Activated naive CD8-positive, alpha-beta T cell treated with anti-CD3 and anti-CD28 coated beads, Interleukin-2, amount 50 U/mL, for 24 hours (primary cell): ENCODE measurements around the gene AAR2.

Source experiments
- ATAC-seq: fragments of 150-1000 bp; cut with Tn5 transposase; one replicate; pipeline ENCODE4 v1.10.0; 2021
- DNase-seq: peaks from one replicate; pipeline ENCODE4 v3.0.0; 2021
- H3K27ac Mint-ChIP-seq: one replicate; pipeline ENCODE4 v1.8.0; 2021; ENCODE audit warnings: mild to moderate bottlenecking, mixed read lengths
- H3K27me3 Mint-ChIP-seq: one replicate; pipeline ENCODE4 v1.8.0; 2021; ENCODE audit warnings: mixed read lengths
- H3K36me3 Mint-ChIP-seq: one replicate; pipeline ENCODE4 v1.8.0; 2021; ENCODE audit warnings: low read depth, mixed read lengths
- H3K4me1 Mint-ChIP-seq: one replicate; pipeline ENCODE4 v1.8.0; 2021; ENCODE audit warnings: mixed read lengths
- H3K4me3 Mint-ChIP-seq: one replicate; pipeline ENCODE4 v1.8.0; 2021; ENCODE audit warnings: mild to moderate bottlenecking, moderate library complexity, mixed read lengths
- H3K9me3 Mint-ChIP-seq: one replicate; pipeline ENCODE4 v1.8.0; 2021; ENCODE audit warnings: mixed read lengths

The AAR2 gene

GRCh38 chr20:36260316-36260715 lies 24.0 kb downstream of the AAR2 start:
- ATAC-seq (no peak), DNase-seq (no peak)
- H3K9me3 Mint-ChIP-seq, result no peaks in the 10 kb centered on the region
- no peaks in the 10 kb centered on the region for H3K27me3 Mint-ChIP-seq
- H3K4me3 Mint-ChIP-seq, result no peak overlapping the region
- H3K4me1 Mint-ChIP-seq, result no peaks in the 10 kb centered on the region
- H3K36me3 Mint-ChIP-seq, result peaks cover 13% of the 10 kb centered on the region
- H3K27ac Mint-ChIP-seq, result no peak overlapping the region

- DNase-seq (no peak), ATAC-seq (no peak)
- Mint-ChIP-seq H3K9me3 (no peaks in the 10 kb centered on the region), H3K4me3 (no peak overlapping the region), H3K36me3 (peaks cover 4% of the 10 kb centered on the region), H3K27ac (no peak overlapping the region), H3K4me1 (no peaks in the 10 kb centered on the region), H3K27me3 (no peaks in the 10 kb centered on the region)
These were observed 25.3 kb downstream of the AAR2 start for GRCh38 chr20:36261389-36262105.

DNA sequence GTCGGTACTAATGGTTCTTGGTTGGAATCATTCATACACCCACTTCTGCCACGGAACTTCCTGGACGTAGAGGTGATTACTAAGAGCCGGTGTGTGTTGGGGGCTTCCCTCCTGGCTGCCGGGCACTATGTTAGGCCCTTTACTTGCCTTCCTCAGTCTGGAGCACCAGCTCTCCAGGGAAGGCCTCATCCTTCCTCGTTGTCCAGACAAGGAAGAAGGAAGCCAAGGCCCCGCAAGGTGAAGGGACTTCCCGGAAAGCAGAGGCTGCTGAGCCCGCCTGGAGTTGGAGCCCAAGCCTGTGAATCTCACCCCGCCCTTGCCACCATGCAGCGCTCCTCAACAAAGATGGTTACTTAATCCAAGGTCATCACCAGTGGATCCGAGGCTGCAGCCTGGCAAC lies 26.2 kb downstream of the AAR2 start:
- Mint-ChIP-seq H3K27me3 (no peaks in the 10 kb centered on the region), H3K4me3 (no peak overlapping the region), H3K27ac (no peak overlapping the region), H3K36me3 (no peaks in the 10 kb centered on the region), H3K9me3 (no peaks in the 10 kb centered on the region), H3K4me1 (no peaks in the 10 kb centered on the region)
- ATAC-seq (no peak), DNase-seq (no peak)

- ATAC-seq, result no peak
- Mint-ChIP-seq H3K27me3 (no peaks in the 10 kb centered on the region), H3K4me1 (no peaks in the 10 kb centered on the region), H3K27ac (no peak overlapping the region), H3K4me3 (no peak overlapping the region), H3K9me3 (no peaks in the 10 kb centered on the region), H3K36me3 (no peaks in the 10 kb centered on the region)
- DNase-seq, result no peak
These were observed 28.4 kb downstream of the AAR2 start for GRCh38 chr20:36264426-36265246.

- Mint-ChIP-seq H3K27me3 (no peaks in the 10 kb centered on the region), H3K27ac (no peak overlapping the region), H3K36me3 (no peaks in the 10 kb centered on the region), H3K9me3 (no peaks in the 10 kb centered on the region), H3K4me3 (no peak overlapping the region), H3K4me1 (no peaks in the 10 kb centered on the region)
- ATAC-seq (no peak), DNase-seq (no peak)
These were observed 29.9 kb downstream of the AAR2 start for GRCh38 chr20:36266189-36266588.

GRCh38 chr20:36267605-36268381 lies 31.5 kb downstream of the AAR2 start:
- DNase-seq, result no peak
- H3K36me3 Mint-ChIP-seq, result no peaks in the 10 kb centered on the region
- no peak for ATAC-seq
- H3K27ac Mint-ChIP-seq, result no peak overlapping the region
- H3K4me1 Mint-ChIP-seq, result no peaks in the 10 kb centered on the region
- H3K9me3 Mint-ChIP-seq, result no peaks in the 10 kb centered on the region
- no peak overlapping the region for H3K4me3 Mint-ChIP-seq
- H3K27me3 Mint-ChIP-seq, result no peaks in the 10 kb centered on the region

DNA sequence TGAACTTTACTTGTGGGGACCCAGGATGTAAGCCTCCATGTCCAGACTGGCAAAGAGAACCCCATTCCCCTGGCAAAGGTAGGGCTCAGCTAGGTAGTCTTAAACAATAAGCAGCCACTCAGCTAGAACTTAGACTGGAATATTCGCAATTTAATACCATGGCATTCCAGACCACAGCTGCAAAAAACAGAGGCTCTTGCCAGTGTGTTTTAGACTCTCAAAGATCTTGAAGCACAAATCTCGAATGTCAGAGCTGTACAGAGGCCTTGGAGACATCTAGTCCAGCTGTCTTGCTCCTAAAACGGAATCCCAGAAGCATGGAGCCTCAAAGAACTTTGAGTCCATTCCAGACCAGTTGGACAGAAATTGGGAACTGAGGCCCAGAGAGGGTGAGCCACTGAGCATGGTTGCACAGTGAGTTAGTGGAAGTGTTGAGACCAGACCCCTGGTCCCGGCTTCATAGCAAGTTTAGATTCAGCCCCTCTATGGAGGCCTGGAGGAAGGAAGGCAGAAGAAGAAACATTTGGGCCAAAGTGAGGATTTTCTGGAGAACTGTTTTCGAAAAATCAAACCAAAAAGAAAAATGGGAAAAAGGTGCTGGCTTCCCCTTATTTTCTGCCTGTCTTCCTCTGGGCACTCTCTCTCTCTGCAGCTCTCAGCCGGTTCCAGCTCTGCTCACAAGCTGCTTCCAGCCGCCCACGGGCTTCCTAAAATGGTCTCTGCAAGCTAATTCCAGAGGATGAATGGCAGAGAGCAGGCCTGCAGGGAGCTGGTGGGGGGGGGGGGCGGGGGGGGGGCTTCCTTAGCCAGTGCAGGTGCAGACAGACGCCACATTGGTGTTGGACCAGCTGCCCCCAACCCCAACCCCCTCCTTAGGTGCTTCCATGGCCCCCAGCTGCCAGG lies 32.4 kb downstream of the AAR2 start:
- no peaks in the 10 kb centered on the region for H3K9me3 Mint-ChIP-seq
- no peak for DNase-seq
- no peaks in the 10 kb centered on the region for H3K36me3 Mint-ChIP-seq
- H3K4me1 Mint-ChIP-seq, result no peaks in the 10 kb centered on the region
- H3K27ac Mint-ChIP-seq, result no peak overlapping the region
- no peak overlapping the region for H3K4me3 Mint-ChIP-seq
- no peak for ATAC-seq
- peaks cover 2% of the 10 kb centered on the region for H3K27me3 Mint-ChIP-seq

DNA sequence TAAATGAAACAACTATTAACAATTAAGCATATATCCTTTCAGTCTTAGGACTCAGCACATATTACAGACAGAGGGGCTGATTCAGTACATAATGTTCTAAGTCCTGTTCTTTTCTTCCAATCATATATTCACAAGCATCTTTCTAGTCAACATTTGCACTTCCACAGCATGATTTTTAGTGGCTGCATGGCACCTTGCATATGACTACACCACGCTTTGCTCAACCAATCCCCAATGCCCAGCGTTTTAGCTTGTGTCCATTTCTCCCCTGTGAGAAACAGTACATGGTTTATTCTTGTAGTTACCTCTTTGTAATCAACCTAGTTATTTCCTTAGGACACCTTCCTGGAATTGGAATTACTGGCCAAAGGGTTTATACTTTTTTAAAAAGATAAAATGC lies 33.2 kb downstream of the AAR2 start:
- no peaks in the 10 kb centered on the region for H3K36me3 Mint-ChIP-seq
- ATAC-seq (no peak), DNase-seq (no peak)
- no peak overlapping the region for H3K4me3 Mint-ChIP-seq
- peaks cover 2% of the 10 kb centered on the region for H3K27me3 Mint-ChIP-seq
- no peaks in the 10 kb centered on the region for H3K9me3 Mint-ChIP-seq
- no peaks in the 10 kb centered on the region for H3K4me1 Mint-ChIP-seq
- H3K27ac Mint-ChIP-seq, result no peak overlapping the region

DNA sequence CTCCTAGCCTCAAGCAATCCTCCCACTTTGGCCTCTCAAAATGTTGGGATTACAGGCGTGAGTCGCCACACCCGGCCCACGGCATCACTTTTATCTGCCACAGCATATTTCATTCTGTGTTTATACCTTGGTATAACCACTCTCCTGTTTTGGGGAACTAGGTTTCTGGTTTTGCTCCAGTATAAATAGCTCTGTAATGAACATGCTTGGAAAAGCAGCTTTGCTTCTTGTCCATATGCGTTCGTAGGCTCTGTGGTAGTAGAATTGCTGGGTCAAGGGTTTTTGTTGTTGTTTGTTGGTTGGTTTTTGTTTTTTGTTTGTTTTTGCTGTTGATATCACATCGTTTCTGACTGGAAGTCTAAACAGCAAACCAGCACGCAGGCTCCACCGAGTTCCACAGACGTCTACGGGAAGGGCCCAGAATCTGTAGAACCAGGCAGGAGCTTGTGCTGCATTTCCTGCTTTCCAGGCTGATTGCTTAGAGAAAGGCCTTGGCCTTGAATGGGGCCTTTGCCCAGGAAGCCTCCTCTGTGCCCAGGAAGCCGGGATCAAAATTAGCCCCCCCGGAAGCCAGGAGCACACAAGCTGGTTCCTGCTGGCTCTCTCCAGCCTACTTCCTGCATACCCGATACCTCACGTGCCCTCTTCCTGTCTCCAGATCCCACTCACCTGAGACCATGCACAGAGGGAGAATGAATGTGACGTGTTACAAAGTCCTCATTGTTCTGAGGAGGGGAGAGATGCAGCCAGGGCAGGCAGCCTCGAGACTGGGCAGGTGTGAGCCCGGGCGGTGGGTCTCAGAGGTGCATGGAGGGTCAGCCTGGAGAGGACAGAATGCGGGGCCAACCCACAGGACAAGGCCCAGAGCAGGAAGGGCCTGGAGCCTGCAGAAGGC lies 34.7 kb downstream of the AAR2 start:
- Mint-ChIP-seq H3K4me1 (no peaks in the 10 kb centered on the region), H3K4me3 (no peak overlapping the region), H3K27me3 (peaks cover 7% of the 10 kb centered on the region), H3K36me3 (no peaks in the 10 kb centered on the region), H3K27ac (no peak overlapping the region), H3K9me3 (no peaks in the 10 kb centered on the region)
- ATAC-seq, result no peak
- DNase-seq, result no peak

DNA sequence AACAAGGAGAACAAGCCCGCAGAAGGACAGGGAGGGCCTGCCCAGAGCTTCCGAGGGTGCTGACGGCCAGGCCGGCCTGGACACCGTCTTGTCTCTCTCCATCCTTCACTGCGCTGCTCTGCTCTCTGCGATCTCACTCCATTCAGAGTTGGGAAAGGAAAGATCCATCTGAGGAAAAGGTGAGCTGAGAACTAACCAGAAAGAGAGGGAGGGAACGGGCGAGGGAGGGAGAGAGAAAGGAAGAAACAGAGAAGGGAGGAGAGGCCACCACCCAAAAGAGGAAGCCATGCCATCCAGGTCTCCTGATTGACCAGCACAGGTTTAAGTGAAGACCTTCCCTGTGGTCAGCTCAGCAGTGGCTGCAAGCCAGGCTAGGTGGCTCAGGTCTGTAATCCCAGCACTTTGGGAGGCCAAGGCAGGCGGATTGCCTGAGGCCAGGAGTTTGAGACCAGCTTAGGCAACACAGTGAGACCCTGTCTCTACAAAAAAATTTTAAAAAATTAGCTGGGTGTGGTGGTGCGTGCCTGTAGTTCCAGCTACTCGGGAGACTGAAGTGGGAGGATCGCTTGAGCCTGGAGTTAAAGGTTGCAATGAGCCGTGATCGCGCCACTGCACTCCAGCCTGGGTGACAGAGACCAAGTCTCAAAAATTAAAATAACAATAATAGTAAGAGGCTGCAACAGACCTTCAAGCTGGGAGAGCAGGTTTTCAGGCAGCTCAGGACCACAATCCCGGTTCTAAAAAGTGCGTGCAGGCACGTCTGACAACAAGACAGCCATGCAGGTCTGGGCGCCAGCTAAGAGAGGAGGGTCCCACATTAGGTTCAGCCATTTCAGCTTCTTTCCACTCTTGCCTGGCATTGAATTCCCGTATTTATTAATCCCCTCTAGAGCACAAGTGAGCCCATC lies 35.6 kb downstream of the AAR2 start:
- Mint-ChIP-seq H3K27ac (no peak overlapping the region), H3K4me3 (no peak overlapping the region), H3K4me1 (no peaks in the 10 kb centered on the region), H3K36me3 (no peaks in the 10 kb centered on the region), H3K9me3 (no peaks in the 10 kb centered on the region), H3K27me3 (peaks cover 7% of the 10 kb centered on the region)
- DNase-seq (no peak), ATAC-seq (no peak)

DNA sequence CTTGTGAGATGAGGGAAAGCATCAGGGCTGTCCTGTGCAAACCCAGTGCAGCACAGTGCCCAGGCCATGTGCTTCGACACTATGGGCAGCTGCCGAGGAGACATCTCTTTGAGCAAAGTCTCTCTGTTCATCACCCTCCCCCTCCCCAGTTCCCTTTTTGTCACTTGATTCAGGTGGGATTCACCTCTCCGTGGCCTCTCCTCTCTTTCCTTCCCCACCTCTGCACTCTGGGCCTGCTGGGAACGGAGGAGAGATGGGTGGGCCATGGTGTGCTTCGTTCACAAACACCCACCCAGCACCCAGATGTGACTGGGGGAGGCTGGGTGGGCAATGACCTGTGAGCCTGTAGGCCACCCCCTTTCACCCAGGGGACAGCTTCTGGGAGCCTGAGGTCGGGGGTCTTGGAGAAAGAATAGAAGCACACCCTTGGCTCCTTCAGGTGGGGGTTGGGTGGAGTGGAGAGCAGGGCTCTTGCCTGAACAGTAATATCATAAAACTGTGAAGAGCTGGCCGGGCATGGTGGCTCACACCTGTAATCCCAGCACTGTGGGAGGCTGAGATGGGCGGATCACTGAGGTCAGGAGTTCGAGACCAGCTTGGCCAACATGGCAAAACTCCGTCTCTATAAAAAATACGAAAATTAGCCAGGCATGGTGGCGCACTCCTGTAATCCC lies 36.4 kb downstream of the AAR2 start:
- DNase-seq (no peak), ATAC-seq (no peak)
- Mint-ChIP-seq H3K27me3 (peaks cover 7% of the 10 kb centered on the region), H3K4me1 (no peaks in the 10 kb centered on the region), H3K36me3 (no peaks in the 10 kb centered on the region), H3K27ac (no peak overlapping the region), H3K9me3 (no peaks in the 10 kb centered on the region), H3K4me3 (no peak overlapping the region)

DNA sequence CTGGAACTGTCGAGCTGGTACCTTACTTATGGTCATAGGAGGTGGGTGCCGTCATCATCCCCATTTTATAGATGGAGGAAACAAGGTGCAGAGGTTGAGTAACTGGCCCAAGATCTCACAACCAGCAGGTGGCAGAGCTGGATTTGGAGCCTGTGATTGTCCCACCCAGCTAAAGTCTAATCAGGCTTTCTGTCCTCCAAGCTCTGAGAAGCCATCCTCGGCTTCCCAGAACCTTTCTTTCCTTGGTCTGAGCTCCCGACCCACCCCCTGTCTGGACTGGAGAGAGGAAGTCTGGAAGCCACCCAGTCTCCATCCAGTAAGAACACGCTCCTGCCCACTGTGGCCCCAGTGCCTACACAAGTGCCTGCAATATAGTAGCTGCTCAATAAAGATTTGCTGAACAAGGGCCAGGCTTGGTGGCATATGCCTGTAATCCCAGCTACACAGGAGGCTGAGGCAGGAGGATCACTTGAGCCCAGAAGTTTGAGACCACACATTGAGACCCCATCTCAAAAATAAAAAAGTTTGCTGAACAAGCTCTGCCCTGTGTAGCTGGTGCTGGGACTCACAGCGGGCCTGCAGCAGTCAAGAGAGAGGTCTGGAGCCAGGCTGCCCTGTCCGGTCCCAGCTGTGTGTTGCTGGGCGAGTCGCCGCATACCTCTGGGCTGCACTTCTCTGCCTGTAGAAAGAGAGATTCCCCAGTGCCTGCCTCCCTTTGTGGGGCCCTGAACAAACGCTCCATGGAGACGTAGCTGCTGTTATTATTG lies 37.3 kb downstream of the AAR2 start:
- H3K36me3 Mint-ChIP-seq, result no peaks in the 10 kb centered on the region
- H3K27me3 Mint-ChIP-seq, result peaks cover 7% of the 10 kb centered on the region
- H3K4me1 Mint-ChIP-seq, result no peaks in the 10 kb centered on the region
- no peak overlapping the region for H3K4me3 Mint-ChIP-seq
- no peak overlapping the region for H3K27ac Mint-ChIP-seq
- ATAC-seq (no peak), DNase-seq (peak; percentile 13)
- no peaks in the 10 kb centered on the region for H3K9me3 Mint-ChIP-seq
